ENCODE measurements around the gene ELANE.
"Not testable (repeated sequence)": the region's sequence is repeated elsewhere in the genome, so short reads cannot be mapped to it uniquely, and the experiment has no call there.

ELANE gene

DNA sequence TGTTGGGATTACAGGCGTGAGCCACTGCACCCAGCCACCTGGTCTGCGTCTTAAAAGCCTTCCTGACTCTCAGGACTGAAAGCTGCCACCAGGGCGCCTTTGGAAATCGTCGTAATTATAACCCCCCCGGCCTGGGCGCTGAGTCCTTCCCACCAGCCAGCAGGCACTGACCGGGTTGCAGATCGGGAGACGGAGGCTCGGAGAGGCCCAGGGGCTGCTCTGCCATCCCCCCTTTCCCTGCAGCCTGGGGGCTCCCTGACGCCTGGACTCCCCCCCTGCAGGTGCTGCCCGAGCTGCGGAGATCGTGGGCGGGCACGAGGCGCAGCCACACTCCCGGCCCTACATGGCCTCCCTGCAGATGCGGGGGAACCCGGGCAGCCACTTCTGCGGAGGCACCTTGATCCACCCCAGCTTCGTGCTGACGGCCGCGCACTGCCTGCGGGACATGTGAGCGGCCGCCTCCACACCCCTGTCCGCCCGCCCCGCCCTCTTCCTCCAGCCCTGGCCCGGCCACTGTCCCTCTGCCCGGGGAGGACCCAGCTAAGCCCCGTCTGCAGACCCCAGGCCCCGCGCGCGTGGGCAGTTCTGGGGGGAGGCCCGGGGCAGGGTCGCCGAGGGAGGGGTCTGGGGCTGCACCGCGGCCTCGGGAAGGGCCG lies 8.8 kb upstream of the ELANE start:
- no peak for DNase-seq

DNA sequence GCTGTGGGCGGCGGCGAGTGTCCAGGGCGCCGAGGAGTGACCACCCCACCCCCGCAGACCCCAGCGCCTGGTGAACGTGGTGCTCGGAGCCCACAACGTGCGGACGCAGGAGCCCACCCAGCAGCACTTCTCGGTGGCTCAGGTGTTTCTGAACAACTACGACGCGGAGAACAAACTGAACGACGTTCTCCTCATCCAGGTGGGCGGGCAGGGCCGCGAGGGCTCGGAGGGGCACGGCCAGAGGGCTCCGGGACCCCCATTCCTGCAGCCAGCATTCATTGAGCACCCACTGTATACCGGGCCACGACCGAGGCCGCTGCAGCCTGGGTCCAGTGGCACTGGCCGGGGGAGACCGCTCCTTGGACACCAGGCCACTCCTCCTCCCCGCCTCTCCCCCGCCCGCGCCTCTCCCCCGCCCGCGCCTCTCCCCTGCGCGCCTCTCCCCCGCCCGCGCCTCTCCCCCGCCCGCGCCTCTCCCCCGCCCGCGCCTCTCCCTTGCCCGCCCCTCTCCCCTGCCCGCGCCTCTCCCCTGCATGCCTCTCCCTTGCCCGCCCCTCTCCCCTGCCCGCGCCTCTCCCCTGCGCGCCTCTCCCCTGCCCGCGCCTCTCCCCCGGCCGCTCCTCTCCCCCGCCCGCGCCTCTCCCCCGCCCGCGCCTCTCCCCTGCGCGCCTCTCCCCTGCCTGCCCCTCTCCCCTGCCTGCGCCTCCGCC lies 8.1 kb upstream of the ELANE start:
- no peak for DNase-seq

DNA sequence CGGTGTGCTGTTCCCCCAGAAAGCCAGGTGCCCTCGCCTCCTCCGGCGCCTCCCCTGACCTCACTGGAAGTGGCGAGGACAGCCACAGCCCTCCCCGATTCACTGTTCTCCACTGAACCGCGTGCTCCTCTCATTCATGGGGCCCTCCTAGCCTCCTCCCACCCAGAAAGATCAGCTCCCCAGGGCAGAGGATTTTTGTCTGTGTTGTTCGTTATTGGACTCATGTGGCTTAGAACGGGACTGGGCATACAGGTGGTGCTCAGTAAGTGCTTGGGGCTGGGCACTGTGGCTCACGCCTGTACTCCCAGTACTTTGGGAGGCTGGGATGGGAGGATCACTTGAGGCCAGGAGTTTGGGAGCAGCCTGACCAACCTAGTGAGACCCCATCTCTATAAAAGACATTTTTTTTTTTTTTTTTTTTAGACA lies 7.5 kb upstream of the ELANE start:
- DNase-seq, result no peak

DNA sequence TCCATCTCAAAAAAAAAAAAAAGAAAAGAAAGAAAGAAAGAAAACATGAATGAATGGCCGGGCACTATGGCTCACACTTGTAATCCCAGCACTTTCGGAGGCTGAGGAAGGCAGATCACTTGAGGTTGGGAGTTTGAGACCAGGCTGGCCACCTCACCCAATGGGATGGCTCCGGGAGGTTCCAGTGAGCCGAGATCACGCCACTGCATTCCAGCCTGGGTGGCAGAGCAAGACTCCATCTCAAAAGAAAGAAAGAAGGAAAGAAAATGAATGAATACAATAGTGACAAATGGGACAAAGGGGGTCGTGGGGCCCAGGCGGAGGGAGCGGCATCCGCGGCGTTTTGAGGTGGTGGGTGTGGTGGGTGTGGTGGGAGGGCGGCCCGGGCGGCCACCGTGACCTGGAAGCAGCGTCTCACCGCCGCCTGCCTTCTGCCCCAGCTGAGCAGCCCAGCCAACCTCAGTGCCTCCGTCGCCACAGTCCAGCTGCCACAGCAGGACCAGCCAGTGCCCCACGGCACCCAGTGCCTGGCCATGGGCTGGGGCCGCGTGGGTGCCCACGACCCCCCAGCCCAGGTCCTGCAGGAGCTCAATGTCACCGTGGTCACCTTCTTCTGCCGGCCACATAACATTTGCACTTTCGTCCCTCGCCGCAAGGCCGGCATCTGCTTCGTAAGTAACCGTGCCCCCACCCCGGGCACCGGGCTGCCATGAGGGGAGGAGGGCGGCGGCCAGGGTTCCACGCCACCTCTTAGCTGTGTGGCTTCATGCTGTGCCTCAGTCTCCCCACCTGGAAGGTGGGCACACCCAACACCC lies 6.2 kb upstream of the ELANE start:
- no peak for DNase-seq

DNA sequence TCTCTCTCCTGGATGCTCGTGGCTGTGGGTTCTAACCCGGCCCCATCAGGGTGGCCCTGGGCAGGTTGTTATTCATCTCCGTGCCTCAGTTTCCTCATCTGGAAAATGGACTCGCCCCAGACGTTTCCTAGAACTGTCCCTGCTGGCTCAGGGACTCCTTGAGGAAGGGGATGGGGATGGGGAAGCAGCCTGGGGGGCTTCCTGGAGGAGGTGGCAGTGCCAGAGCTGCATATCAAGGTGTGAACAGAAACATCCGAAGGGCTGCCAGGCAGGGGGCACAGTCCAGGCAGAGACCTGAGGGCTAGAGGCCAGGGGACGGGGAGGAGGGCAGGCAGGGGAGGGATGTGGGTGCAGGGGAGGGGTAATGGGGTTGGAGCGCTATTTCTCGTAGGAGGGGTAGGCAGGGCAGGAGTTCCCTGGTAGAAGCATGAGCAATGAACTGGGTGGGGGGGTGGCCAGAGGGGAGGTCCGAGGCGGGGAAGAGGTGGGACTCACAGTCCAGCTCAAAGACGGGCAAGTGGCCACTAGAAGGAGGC lies 3.6 kb upstream of the ELANE start:
- no peak for DNase-seq

DNA sequence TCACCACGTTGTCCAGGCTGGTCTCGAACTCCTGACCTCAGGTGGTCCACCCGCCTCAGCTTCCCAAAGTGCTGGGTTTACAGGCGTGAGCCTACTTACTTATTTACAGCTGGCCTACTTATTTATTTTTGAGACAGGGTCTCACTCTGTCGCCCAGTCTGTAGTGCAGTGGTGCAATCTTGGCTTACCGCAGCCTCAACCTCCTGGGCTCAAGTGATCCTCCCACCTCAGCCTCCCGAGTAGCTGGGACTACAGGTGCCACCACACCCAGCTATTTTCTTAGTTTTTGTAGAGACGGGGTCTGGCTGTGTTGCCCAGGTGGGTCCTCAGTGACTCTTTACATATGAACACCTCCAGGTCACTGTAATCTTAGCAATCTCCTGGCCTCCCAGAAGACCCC lies 2.9 kb upstream of the ELANE start:
- DNase-seq, result not testable (repeated sequence)

DNA sequence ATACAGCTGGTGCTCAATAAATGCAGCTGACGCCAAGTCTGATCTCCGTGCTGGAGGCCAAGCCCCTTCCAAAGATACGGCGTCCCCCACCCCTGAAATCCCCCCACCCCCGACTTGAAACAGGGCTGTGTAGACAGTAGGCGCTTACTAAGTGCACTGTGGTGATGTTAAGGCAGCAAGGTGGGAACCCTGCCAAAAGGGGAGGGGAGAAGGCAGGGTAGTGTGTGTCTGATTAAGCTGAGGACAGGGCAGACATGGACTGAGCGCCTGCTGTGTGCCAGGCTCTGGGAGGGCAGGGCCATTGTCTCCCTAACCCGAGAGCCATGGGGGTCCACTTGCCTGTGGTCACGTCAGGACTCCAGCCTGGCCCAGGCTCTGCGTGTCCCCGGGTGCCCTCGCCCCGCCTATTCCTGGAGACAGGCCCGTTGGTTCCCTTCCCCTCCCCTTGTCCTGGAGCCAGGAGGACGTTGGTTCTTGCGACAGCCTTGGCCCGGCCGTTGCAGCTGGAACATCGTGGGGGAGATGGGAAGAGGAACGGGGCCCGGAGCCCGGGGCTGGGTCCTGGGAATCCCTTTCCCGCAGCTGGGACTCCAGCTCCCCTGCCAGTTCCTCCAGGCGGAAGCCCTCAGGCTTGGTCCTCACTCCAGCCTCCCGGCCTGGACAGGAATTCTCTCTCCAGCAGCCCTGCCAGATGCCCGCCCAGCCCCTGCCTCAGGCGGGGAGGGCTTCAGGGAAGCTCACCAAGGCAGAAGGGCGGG lies 1.7 kb upstream of the ELANE start:
- DNase-seq, result no peak

DNA sequence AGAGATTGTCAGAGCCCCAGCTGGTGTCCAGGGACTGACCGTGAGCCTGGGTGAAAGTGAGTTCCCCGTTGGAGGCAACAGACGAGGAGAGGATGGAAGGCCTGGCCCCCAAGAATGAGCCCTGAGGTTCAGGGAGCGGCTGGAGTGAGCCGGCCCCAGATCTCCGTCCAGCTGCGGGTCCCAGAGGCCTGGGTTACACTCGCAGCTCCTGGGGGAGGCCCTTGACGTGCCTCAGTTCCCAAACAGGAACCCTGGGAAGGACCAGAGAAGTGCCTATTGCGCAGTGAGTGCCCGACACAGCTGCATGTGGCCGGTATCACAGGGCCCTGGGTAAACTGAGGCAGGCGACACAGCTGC lies 1.1 kb upstream of the ELANE start:
- no peak for DNase-seq

DNA sequence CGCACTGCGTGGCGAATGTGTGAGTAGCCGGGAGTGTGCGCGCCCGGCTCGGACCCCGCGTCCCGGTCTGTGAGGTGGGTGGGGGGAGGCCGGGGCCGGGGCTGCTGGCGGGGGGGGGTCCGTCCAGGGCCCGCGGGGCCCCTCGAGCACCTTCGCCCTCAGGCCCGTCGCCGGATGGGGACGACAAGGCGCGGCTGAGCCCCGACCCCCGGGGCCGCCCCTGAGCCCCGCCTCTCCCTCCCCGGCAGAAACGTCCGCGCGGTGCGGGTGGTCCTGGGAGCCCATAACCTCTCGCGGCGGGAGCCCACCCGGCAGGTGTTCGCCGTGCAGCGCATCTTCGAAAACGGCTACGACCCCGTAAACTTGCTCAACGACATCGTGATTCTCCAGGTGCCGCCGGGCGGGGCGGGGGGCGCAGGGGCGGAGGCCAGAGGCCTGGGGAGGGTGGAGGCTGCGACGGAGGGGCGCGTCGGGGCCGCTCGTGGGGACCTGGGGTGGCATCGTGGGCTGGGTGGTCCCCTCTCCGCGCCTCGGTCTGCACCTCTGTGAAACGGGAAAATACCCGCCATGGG lies 997 bp downstream of the ELANE start:
- DNase-seq, result no peak

DNA sequence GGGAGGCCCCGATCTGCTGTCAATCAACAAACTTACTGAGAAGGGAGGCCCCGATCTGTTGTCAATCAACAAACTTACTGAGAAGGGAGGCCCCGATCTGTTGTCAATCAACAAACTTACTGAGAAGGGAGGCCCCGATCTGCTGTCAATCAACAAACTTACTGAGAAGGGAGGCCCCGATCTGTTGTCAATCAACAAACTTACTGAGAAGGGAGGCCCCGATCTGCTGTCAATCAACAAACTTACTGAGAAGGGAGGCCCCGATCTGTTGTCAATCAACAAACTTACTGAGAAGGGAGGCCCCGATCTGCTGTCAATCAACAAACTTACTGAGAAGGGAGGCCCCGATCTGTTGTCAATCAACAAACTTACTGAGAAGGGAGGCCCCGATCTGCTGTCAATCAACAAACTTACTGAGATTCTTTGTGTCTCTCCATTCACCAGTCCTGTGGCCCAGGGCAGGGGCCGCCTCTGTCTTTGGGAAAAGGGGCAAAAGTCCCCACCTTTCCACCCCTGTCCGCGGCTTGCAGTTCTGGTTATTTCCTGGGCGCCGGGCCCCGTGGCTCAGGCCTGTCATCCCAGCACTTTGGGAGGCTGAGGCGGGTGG lies 1.6 kb downstream of the ELANE start:
- not testable (repeated sequence) for DNase-seq

DNA sequence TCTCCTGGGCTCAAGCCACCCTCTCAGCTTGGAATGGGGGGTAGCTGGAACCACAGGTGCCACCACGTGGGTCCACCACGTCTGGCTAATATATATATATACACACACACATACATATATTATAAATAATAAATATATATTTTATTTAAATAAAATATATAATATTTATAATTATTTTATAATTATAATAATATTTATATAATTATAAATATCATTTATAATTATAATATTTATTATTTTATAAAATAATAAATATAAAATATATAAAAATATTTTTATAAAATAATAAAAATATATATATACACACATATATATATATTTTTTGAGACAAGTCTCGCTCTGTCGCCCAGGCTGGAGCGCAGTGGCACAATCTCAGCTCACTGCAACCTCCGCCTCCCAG lies 2.4 kb downstream of the ELANE start:
- DNase-seq, result no peak

DNA sequence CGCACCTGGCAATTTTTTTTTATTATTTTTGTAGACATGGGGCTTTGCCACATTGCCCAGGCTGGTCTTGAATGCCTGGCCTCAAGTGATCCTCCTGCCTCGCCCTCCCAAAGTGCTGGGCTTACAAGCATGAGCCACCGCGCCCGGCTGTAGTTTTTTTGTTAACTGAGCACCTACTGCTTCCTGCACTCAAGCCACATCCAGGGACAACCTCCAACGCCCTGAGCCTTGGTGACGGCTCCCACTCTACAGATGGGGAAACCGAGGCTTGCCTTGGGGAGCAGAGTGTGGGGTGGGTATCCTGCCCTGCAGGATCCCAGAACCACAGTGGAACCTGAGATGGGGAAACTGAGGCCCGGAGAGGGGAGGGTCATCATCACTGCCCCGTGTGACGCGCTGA lies 3.0 kb downstream of the ELANE start:
- no peak for DNase-seq

DNA sequence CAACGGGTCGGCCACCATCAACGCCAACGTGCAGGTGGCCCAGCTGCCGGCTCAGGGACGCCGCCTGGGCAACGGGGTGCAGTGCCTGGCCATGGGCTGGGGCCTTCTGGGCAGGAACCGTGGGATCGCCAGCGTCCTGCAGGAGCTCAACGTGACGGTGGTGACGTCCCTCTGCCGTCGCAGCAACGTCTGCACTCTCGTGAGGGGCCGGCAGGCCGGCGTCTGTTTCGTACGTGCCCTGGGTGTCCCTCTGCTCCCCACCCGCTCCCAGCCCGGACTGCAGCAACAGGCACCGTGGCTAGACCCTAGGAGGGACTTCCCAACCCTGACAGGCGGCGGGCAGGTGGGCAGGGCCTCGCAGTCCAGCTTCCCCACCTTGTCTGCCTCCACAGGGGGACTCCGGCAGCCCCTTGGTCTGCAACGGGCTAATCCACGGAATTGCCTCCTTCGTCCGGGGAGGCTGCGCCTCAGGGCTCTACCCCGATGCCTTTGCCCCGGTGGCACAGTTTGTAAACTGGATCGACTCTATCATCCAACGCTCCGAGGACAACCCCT lies 3.5 kb downstream of the ELANE start:
- DNase-seq, result no peak

DNA sequence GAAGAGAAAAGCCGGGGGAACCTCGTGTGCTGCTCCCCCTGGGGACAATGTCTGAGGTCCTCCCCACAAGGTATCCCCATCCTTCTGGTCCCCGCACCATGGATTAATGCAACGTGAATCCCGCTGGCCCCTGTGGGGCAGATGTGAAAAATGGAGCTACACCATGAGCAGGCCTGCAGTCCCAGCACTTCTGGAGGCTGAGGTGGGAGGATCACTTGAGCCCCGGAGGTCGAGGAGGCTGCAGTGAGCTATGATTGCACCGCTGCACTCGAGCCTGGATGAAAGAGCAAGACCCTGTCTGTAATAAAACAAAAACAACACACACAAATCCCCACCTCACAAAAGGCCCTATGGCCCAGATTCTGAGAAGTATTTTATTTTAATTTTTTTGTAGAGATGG lies 6.2 kb downstream of the ELANE start:
- no peak for DNase-seq

DNA sequence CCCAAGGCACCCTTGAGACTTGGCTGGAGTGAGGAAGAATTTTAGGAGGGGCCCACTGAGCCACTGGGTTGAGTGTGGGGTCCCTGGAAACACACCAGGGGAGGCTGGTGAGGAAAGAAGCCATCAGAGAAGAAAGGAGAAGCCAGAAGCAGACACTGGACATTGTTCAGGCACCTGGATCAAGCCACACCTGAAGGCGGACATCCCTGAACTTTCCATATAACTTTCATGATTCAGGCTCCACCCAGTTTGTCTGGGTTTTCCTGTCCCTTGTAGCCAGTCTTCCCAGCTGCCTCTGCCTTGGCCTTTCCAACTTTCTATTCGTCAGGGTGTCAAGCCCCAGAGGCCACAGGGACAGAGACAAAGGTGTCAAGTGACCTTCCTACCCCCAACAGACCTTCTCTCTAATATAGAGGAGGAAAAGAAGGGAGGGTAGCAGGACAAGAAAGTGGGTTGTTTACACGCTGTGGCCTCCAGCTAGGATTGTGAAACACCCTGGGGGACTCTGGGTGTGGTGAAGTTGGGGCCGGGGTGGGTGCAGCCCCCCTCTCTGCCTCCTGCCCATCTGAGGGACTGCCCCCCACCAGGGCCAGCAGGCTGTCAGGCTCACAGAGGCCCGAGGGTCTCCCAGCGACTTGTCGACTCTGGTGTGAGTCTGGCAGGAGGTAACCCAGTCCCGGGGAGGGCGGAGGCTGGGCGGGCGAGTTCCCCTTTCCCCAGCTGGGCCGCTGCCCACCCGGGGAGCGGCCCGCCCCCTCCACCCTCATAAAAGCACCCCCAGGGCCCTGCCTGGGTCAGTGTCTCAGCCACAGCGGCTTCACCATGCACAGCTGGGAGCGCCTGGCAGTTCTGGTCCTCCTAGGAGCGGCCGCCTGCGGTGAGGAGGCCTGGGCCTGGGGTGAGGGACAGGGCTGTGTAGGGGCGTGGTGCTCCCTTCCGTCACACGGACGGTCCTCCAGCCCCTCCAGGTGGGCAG lies 7.1 kb downstream of the ELANE start, which contains the start of gene CFD:
TSS of gene CFD (plus strand) at position 797 of the 976 bp plus-strand sequence. CDS start at position 823, 26 bp downstream.
- DNase-seq, result no peak

DNA sequence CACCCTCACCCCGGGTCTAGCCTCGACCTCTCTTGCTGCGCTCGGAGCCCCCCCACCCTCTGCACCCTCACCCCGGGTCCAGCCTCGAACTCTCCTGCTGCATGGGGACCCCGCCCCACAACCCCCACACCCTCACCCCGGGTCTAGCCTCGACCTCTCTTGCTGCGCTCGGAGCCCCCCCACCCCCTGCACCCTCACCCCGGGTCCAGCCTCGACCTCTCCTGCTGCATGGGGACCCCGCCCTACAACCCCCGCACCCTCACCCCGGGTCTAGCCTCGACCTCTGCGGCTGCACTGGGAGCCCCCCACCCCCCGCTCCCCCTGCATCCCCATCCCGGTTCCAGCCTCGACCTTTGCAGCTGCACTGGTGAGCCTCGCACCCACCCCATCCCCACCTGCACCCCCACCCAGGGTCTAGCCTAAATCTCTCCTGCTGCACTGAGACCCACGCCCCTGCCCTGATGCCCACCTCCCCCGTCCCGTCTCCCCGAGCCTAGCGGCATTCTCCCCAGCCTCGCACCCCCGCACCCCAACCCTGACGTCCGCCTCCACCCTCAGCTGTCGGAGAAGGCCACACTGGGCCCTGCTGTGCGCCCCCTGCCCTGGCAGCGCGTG lies 9.1 kb downstream of the ELANE start:
- no peak for DNase-seq

DNA sequence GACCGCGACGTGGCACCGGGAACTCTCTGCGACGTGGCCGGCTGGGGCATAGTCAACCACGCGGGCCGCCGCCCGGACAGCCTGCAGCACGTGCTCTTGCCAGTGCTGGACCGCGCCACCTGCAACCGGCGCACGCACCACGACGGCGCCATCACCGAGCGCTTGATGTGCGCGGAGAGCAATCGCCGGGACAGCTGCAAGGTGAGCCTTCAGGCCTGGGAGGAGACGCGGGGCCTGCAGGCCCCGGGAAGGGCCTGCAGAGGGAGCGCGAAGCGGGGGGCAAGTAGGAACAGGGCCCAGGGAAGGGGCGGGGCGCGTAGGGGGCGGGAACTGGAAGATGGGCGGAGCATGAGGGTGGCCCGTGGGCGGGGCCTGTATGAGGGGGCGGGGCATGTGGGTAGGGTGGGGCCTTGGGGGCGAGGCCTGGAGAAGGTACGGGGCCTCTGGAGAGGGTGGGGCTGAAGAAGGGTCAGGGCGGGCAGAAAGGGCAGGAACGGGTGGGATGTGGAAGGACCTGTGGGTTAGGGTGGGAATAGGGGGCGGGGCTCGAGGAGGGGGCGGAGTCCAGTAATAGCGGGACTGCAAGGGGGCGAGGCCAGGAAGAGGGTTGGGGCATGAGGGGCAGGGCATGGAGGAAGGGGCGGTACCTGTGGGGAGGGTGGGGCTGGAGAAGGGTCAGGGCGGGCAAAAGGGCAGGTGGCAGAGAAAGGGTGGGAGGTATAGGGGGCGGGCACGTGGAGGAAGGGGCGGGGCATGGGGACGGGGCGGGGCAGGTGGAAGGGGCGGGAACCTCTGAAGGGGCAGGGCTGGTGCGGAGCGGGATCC lies 9.9 kb downstream of the ELANE start:
- peak; percentile 8 for DNase-seq

DNA sequence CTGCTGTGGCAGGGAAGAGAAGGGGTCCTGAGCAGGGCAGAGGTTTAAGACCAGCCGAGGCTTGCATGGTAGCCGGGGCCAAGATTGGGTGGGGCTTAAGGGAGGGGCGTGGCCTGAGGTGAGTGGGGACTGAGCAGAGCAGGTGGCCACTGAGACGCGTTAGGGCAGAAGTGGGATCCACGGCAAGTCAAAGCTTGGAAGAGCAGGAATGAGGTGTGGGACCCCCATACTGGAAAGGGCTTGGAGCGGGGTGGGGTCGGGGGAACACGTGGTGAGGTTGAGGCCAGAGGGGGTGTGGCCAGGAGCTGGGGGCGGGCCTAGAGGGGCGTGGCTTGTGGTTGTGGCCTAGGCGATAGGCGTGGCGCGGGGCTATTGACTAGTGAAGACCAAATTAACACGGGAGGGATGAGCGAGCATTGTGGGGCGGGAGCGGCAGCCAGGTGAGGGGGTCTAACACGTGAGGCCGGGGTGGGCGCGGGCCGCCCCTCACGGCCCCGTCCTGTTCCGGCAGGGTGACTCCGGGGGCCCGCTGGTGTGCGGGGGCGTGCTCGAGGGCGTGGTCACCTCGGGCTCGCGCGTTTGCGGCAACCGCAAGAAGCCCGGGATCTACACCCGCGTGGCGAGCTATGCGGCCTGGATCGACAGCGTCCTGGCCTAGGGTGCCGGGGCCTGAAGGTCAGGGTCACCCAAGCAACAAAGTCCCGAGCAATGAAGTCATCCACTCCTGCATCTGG lies 10.6 kb downstream of the ELANE start:
- no peak for DNase-seq

DNA sequence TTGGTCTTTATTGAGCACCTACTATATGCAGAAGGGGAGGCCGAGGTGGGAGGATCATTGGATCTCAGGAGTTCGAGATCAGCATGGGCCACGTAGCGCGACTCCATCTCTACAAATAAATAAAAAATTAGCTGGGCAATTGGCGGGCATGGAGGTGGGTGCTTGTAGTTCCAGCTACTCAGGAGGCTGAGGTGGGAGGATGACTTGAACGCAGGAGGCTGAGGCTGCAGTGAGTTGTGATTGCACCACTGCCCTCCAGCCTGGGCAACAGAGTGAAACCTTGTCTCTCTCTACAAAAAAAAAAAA lies 11.2 kb downstream of the ELANE start:
- no peak for DNase-seq

Measured in NCI-H748 treated with DMSO at 0.1 percent for 48 hours (cell line).